B cell (primary cell): Measurements from ENCODE around the gene NR4A1. TPM values are rescaled to one million over a fixed set of nuclear protein-coding genes. Genes with fewer than 3 reads are reported as not detected.

ENCODE experiments used
- ATAC-seq: fragments of 200-7000 bp; cut with Tn5 transposase; one replicate; pipeline ENCODE4 v1.10.0; 2021; ENCODE audit warnings: low read depth, mild to moderate bottlenecking, moderate number of reproducible peaks, moderate library complexity
- CTCF ChIA-PET: fragments of 350-600 bp; sonication (Branson Sonifier 250); formaldehyde crosslinking; loops from one replicate; lab custom pipeline; 2021; ENCODE audit warnings: antibody characterized with exemption, inconsistent platforms; lab: Charles Lee
- POLR2A ChIA-PET: fragments of 350-600 bp; sonication (Branson Sonifier 250); formaldehyde crosslinking; loops from one replicate; lab custom pipeline; 2021; ENCODE audit warnings: antibody characterized with exemption; lab: Charles Lee
- DNase-seq: peaks from one replicate; pipeline ENCODE4 v3.0.0; 2013
- H2AFZ ChIP-seq: 2 replicates; pipeline ENCODE4 v1.6.1; 2012; ENCODE audit warnings: mild to moderate bottlenecking, low read depth, low read length; ENCODE audit not compliant: insufficient read depth, poor library complexity, severe bottlenecking
- H3K27ac ChIP-seq, 2 donors: 1 replicate in 1 of 2; 2 replicates in 1 of 2; pipeline ENCODE4 v1.5.1; 2012 to 2013; ENCODE audit warnings: low read length in 2 of 2, mild to moderate bottlenecking in 2 of 2, moderate library complexity in 1 of 2
- H3K27me3 ChIP-seq, 4 experiments: fragments of 200-600 bp in 1 of 4; sonication (generic) in 1 of 4; replicated peaks in 1 of 4; 1 replicate in 2 of 4; 2 replicates in 2 of 4; pipeline versions ENCODE4 v1.6.1 to v1.7.0; 2013 to 2016; ENCODE audit warnings: low read length in 3 of 4, mild to moderate bottlenecking in 2 of 4, mixed read lengths in 1 of 4, moderate library complexity in 1 of 4; ENCODE audit not compliant: insufficient read depth in 4 of 4, control insufficient read depth in 3 of 4; ENCODE audit errors: control extremely low read depth in 1 of 4
- H3K36me3 ChIP-seq, 2 experiments: replicated peaks in 1 of 2; 1 replicate in 1 of 2; 2 replicates in 1 of 2; pipeline versions ENCODE4 v1.6.1 to v1.7.1; 2013; ENCODE audit warnings: low read length in 1 of 2; ENCODE audit not compliant: insufficient read depth in 2 of 2, control insufficient read depth in 1 of 2; ENCODE audit errors: control extremely low read depth in 1 of 2, extremely low read depth in 1 of 2
- H3K4me1 ChIP-seq, 2 donors: fragments of 200-600 bp in 1 of 2; sonication (generic) in 1 of 2; 1 replicate in 1 of 2; 2 replicates in 1 of 2; pipeline versions ENCODE4 v1.5.1 to v1.6.1; 2013 to 2017; ENCODE audit warnings: low read length in 2 of 2; ENCODE audit not compliant: control insufficient read depth in 2 of 2, insufficient read depth in 2 of 2
- H3K4me2 ChIP-seq: replicated peaks from 2 replicates; pipeline ENCODE3; 2012; ENCODE audit warnings: mild to moderate bottlenecking, low read depth, low read length; ENCODE audit not compliant: poor library complexity, severe bottlenecking
- H3K4me3 ChIP-seq, 5 experiments: fragments of 200-600 bp in 1 of 5; sonication (generic) in 1 of 5; 1 replicate in 3 of 5; 2 replicates in 2 of 5; pipeline versions ENCODE4 v1.5.1 to v1.7.0; 2011 to 2016; ENCODE audit warnings: low read length in 4 of 5, mild to moderate bottlenecking in 4 of 5, low read depth in 2 of 5, control low read depth in 1 of 5, moderate library complexity in 1 of 5; ENCODE audit not compliant: insufficient read depth in 1 of 5; ENCODE audit errors: control extremely low read depth in 1 of 5, extremely low read depth in 1 of 5
- H3K79me2 ChIP-seq: fragments of 200-600 bp; sonication (generic); one replicate; pipeline ENCODE4 v1.6.0; 2016; ENCODE audit warnings: low read length; ENCODE audit not compliant: control insufficient read depth, insufficient read depth
- H3K9ac ChIP-seq: fragments of 200-600 bp; sonication (generic); 2 replicates; pipeline ENCODE4 v1.6.1; 2017; ENCODE audit warnings: mild to moderate bottlenecking, low read length, moderate library complexity
- H3K9me3 ChIP-seq, 3 donors: one replicate each; pipeline versions ENCODE4 v1.6.1 to v1.7.1; 2013; ENCODE audit warnings: low read length in 2 of 3; ENCODE audit not compliant: control insufficient read depth in 2 of 3, insufficient read depth in 1 of 3; ENCODE audit errors: control extremely low read depth in 1 of 3
- H4K20me1 ChIP-seq: 2 replicates; pipeline ENCODE4 v1.6.0; 2012; ENCODE audit warnings: mild to moderate bottlenecking, low read length; ENCODE audit not compliant: insufficient read depth, control insufficient read depth, poor library complexity, severe bottlenecking
- H3K27ac Mint-ChIP-seq: one replicate; pipeline ENCODE4 v1.8.0; 2021; ENCODE audit warnings: mixed read lengths
- H3K27me3 Mint-ChIP-seq: one replicate; pipeline ENCODE4 v1.8.0; 2021; ENCODE audit warnings: mixed read lengths
- H3K4me1 Mint-ChIP-seq: one replicate; pipeline ENCODE4 v1.8.0; 2021; ENCODE audit warnings: mixed read lengths
- H3K4me3 Mint-ChIP-seq: one replicate; pipeline ENCODE4 v1.8.0; 2021; ENCODE audit warnings: mixed read lengths
- H3K9me3 Mint-ChIP-seq: one replicate; pipeline ENCODE4 v1.8.0; 2022; ENCODE audit warnings: mixed read lengths; ENCODE audit not compliant: insufficient read depth
- EZH2 ChIP-seq: IDR thresholded peaks from 2 replicates; pipeline ENCODE4 v1.6.1; 2012; ENCODE audit warnings: borderline replicate concordance, low read depth, mild to moderate bottlenecking, moderate library complexity, low read length; ENCODE audit not compliant: insufficient read depth, poor library complexity, severe bottlenecking
- WGBS: methylation state at CpG from one replicate; pipeline ENCODE4 v1.1.5; 2013; ENCODE audit warnings: missing lambda C conversion rate; ENCODE audit not compliant: insufficient coverage; 5-methylcytosine and 5-hydroxymethylcytosine counted together
- intact Hi-C: fragments of 100-400 bp; cut with micrococcal nuclease; formaldehyde crosslinking; loops from one replicate; pipeline ENCODE4 v1.10.0; 2022
- polyA plus RNA-seq: library from polyadenylated mRNA; depleted of rRNA; stranded (reverse); fragments of >200 nt; gene quantifications from 2 replicates; pipeline ENCODE4 v1.2.3, GENCODE V29; 2012
- total RNA-seq, 2 donors: library from RNA; stranded (reverse); fragments of 120-200 nt in 1 of 2; gene quantifications; 1 replicate in 1 of 2; 2 replicates in 1 of 2; pipeline versions ENCODE4 v1.2.3 to v1.2.4, GENCODE V29; 2013 to 2022
- TF ChIP-seq, protein P1 (sequence below): fragments of 200-600 bp; IDR thresholded peaks from one replicate; pipeline ENCODE4 v1.8.0; 2022; ENCODE audit warnings: antibody characterized with exemption, mild to moderate bottlenecking

The NR4A1 gene
- total and polyA plus RNA-seq, 2 donors (not counting 1 experiment from before 2014, with no cell fraction given): 43.2 to 470 TPM

DNA sequence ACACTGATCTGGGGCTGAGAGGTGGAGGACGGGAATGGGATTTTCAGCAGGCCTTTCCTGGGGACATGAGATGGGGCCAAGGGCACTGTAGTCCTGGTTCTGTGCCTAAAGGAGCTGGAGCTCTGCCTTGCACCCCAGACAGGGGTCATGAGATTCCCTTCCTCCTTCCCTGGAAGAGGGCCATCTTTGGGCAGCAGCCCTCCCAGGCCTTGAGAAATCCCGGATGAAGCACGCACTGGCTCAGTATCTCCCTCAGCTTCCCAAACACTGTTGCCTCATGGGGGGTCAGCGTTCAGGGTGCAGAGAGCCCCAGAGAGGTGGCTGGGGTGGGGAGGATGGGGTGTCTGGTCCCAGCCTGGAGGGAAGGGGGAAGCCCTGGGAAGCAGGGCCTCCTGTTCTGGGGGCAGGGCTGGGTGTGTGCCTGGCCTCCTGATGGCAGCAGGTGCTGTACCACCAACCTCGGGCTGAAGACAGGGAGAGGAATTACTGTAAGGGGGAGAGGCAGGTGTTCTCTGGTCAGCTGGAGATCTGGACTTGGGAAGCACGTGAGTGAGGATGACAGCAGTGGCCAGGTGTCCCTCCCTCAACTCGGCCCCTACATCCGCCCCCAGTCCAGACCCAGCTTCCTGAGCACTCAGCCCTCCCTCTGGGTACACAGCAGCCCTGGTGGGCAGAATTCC lies 8.4 kb upstream of the NR4A1 start:
- peak overlapping the region; percentile 75 to 77 for H3K27ac ChIP-seq

More for the DNA sequence above, 8.4 kb upstream of the NR4A1 start:
- peaks cover 27 to 46% of the 10 kb centered on the region in 2 donors for H3K4me1 ChIP-seq
- H3K36me3 ChIP-seq: no peaks in the 10 kb centered on the region
- H3K4me1 Mint-ChIP-seq: peaks cover 56% of the 10 kb centered on the region
- POLR2A ChIA-PET: no interaction called here
- H3K79me2 ChIP-seq: peaks cover 44% of the 10 kb centered on the region
- DNase-seq (no peak), ATAC-seq (no peak)
- H3K4me2 ChIP-seq: peak overlapping the region; percentile 78
- no peaks in the 10 kb centered on the region for H3K27me3 Mint-ChIP-seq
- CTCF ChIA-PET: interaction anchor here (1.0 to 32.6 kb wide), 7 partner anchors 8 to 74 kb away, joined by 3 to 1315 read pairs (median 11); partner anchors contain the start of genes ATG101, NR4A1 and SMIM41
- H3K27ac Mint-ChIP-seq: no peak overlapping the region
- no peaks in the 10 kb centered on the region for H3K9me3 Mint-ChIP-seq
- H4K20me1 ChIP-seq: no peaks in the 10 kb centered on the region
- H3K9ac ChIP-seq: peak overlapping the region; percentile 47
- peak overlapping the region; percentile 29 for H3K4me3 Mint-ChIP-seq
- 87% methylated on average over 3 of the region's 8 CpGs for WGBS
- H2AFZ ChIP-seq: no peak overlapping the region
- no peaks in the 10 kb centered on the region for H3K9me3 ChIP-seq
- intact Hi-C loops: loop anchor here (1.0 kb wide), 1 partner anchor 7 kb away; no protein-coding TSS in a partner anchor
- TF ChIP-seq, protein P1, sequence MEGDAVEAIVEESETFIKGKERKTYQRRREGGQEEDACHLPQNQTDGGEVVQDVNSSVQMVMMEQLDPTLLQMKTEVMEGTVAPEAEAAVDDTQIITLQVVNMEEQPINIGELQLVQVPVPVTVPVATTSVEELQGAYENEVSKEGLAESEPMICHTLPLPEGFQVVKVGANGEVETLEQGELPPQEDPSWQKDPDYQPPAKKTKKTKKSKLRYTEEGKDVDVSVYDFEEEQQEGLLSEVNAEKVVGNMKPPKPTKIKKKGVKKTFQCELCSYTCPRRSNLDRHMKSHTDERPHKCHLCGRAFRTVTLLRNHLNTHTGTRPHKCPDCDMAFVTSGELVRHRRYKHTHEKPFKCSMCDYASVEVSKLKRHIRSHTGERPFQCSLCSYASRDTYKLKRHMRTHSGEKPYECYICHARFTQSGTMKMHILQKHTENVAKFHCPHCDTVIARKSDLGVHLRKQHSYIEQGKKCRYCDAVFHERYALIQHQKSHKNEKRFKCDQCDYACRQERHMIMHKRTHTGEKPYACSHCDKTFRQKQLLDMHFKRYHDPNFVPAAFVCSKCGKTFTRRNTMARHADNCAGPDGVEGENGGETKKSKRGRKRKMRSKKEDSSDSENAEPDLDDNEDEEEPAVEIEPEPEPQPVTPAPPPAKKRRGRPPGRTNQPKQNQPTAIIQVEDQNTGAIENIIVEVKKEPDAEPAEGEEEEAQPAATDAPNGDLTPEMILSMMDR: no peak
- TF ChIP-seq EZH2: no peak
- H3K4me3 ChIP-seq: peak overlapping the region in 3 of 5 experiments; percentile 32 to 54 (median 54)
- no peaks in the 10 kb centered on the region for H3K27me3 ChIP-seq
